ENCODE results near the gene KPNA1.
"Not testable (repeated sequence)": the region's sequence is repeated elsewhere in the genome, so short reads cannot be mapped to it uniquely, and the experiment has no call there.

DNA sequence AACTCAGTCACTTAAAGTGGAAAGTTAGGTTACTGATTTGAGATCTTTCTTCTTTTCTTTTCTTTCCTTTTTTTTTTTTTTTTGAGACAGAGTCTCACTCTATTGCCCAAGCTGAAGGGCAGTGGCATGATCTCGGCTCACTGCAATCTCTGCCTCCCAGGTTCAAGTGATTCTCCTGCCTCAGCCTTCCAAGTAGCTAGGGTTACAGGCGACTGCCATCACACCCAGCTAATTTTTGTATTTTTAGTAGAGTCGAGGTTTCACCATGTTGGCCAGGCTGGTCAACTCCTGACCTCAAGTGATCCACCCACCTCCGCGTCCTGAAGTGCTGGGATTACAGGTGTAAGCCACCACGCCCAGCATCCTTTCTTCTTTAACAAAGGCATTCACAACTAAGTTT, 13.8 kb downstream of the KPNA1 start:
- not testable (repeated sequence) for TF ChIP-seq EZH2phosphoT487 (IDR thresholded peaks at IDR 0.05; ENCODE audit: insufficient read depth, low read depth); EZH2 (IDR thresholded peaks at IDR 0.05; ENCODE audit: insufficient read depth, poor library complexity, severe bottlenecking)

Data from GM23248 (cell line).